ENCODE results near the gene ITGB1BP1. TPM values are rescaled to one million over a fixed set of nuclear protein-coding genes. Genes with fewer than 3 reads are reported as not detected.

Gene ITGB1BP1, protein sequence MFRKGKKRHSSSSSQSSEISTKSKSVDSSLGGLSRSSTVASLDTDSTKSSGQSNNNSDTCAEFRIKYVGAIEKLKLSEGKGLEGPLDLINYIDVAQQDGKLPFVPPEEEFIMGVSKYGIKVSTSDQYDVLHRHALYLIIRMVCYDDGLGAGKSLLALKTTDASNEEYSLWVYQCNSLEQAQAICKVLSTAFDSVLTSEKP
- 28.7 and 28.8 TPM in 2 replicates for total RNA-seq

DNA sequence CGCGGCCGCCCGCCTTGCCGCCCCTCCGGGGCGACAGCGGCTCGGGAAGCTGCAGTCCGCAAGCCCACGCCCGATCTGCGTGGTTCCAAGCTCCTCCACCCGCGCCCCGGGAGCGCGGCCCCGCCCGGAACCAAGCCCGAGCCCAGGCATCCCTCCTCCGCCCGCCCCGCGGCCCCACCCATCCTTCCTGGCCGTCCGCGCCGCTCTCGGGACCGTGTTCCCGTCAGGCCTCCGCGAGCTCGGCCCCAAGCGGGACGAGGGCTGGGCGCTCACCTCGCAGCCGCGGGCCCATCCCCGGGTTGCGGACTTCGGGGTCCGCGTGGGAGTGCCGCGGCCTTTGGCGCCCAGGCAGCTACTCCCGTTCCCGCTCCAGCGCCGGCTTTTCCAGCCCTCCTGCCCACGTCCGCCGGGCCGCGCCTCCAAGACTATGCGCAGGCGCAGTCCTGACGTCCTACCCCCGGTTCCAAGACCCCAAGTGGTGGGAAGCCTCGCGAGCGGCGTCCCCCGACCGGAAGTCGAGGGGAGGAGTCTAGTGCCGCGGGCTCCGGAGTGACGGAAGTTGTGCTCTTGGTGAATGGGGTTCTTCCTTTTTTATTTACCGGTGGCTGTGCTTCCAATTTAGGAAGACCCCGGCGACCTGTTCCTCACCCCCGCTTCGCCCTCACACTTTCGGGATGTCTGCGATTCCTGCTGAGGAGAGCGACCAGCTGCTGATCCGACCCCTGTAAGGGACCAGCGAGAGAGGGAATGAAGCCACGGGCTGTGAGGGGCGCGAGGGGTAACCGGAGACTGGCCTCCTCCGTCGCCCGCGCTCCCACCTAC lies at the start of gene ITGB1BP1, which contains the start of gene CPSF3:
TSS of gene ITGB1BP1 (minus strand) at position 429 of the 822 bp plus-strand sequence. CDS start 4,831 bp downstream, outside the sequence.
TSS of gene CPSF3 (plus strand) at position 555 of the 822 bp plus-strand sequence. CDS start at position 675, 120 bp downstream.

Other genes with a start within 250 kb of the ITGB1BP1 start
- gene ASAP2, start 216.7 kb downstream of the ITGB1BP1 start, total RNA-seq, result 28.7 and 52.2 TPM in 2 replicates
- 29.1 and 51.9 TPM in 2 replicates for gene CPSF3, start 126 bp upstream of the ITGB1BP1 start, total RNA-seq
- 29.1 and 35.8 TPM in 2 replicates for gene IAH1, start 51.0 kb upstream of the ITGB1BP1 start, total RNA-seq
- gene ADAM17, start 132.3 kb upstream of the ITGB1BP1 start, total RNA-seq, result 44.2 and 67.2 TPM in 2 replicates
- 221 and 351 TPM in 2 replicates for gene YWHAQ, start 207.5 kb upstream of the ITGB1BP1 start, total RNA-seq